Activated T-cell treated with anti-CD3 and anti-CD28 coated beads, Interleukin-2, amount 50 U/mL, for 72 hours (primary cell): ENCODE data around the gene IL2RA. TPM values are rescaled to one million over a fixed set of nuclear protein-coding genes. Genes with fewer than 3 reads are reported as not detected.
"Not testable (repeated sequence)": the region's sequence is repeated elsewhere in the genome, so short reads cannot be mapped to it uniquely, and the experiment has no call there.

Source experiments
- ATAC-seq, 2 donors: fragments of 150-1000 bp; cut with Tn5 transposase; replicated peaks in 1 of 2; 2 replicates each; pipeline ENCODE4 v1.10.0; 2021; ENCODE audit warnings: moderate library complexity in 2 of 2, mild to moderate bottlenecking in 1 of 2
- DNase-seq, 2 donors: peaks; one replicate each; pipeline ENCODE4 v3.0.0; 2021 to 2022; ENCODE audit warnings: mixed read lengths in 1 of 2
- H3K27ac Mint-ChIP-seq: one replicate; pipeline ENCODE4 v1.8.0; 2022; ENCODE audit warnings: mild to moderate bottlenecking, moderate library complexity, mixed read lengths
- H3K27me3 Mint-ChIP-seq: one replicate; pipeline ENCODE4 v1.8.0; 2022; ENCODE audit warnings: low read depth, mixed read lengths
- H3K36me3 Mint-ChIP-seq, 2 donors: one replicate each; pipeline ENCODE4 v1.8.0; 2022; ENCODE audit warnings: mixed read lengths in 2 of 2, mild to moderate bottlenecking in 1 of 2; ENCODE audit not compliant: insufficient read depth in 2 of 2
- H3K4me1 Mint-ChIP-seq: one replicate; pipeline ENCODE4 v1.8.0; 2022; ENCODE audit warnings: low read depth, mixed read lengths
- H3K4me3 Mint-ChIP-seq, 2 donors: one replicate each; pipeline ENCODE4 v1.8.0; 2022; ENCODE audit warnings: mild to moderate bottlenecking in 2 of 2, mixed read lengths in 2 of 2, moderate library complexity in 2 of 2
- H3K9me3 Mint-ChIP-seq, 2 donors: one replicate each; pipeline ENCODE4 v1.8.0; 2022; ENCODE audit warnings: mixed read lengths in 2 of 2
- total RNA-seq, 2 donors: library from RNA; stranded (reverse); gene quantifications; one replicate each; pipeline ENCODE4 v1.2.3, GENCODE V29; 2022

Gene IL2RA
- total RNA-seq, 2 donors from 2014 or later: 848 to 1,110 TPM

GRCh38 chr10:6074489-6075301, 12.5 kb upstream of the IL2RA start:
- Mint-ChIP-seq H3K36me3 (peaks cover 4 to 6% of the 10 kb centered on the region in 2 donors), H3K4me3 (peak overlapping the region; percentile 82 to 86), H3K27me3 (no peaks in the 10 kb centered on the region), H3K4me1 (peaks cover 69% of the 10 kb centered on the region), H3K9me3 (no peaks in the 10 kb centered on the region), H3K27ac (peak overlapping the region; percentile 96)
- DNase-seq: peak; percentile 53 to 56
- ATAC-seq: peak; percentile 50 to 61

DNA sequence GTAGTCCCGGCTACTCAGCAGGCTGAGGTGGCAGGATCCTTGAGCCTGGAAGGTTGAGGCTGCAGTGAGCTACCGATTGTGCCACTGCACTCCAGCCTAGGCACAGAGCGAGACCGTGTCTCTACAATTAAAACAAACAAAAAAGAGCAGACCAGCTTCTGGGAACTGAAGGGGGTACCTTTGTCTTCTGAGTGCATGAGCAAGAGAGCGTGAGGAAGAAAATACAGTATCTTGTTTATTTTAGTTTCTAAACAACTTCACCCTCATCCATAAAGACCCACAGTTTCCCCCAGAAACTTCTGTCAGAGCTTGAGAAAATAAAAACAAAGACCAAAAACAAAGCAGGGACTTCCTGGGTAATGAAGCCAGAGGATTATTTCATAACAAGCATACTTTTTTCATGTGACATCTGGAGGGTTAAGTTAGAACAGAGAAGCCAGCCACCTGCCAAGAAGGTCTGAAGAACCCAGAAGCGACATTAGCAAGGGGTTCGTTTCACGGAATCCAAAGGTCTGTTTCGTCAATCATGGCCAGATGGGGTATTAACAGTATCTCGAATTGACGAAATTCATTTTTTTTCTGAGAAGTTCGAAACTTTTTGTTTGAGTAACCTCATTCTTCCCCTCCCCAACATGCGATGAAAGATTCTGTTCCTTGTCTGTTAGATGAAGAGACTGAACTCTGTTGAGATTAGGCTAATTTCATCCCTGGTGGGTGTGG, 10.2 kb upstream of the IL2RA start:
- no peaks in the 10 kb centered on the region for H3K27me3 Mint-ChIP-seq
- H3K9me3 Mint-ChIP-seq: no peaks in the 10 kb centered on the region
- peak; percentile 51 to 52 for ATAC-seq
- DNase-seq: peak; percentile 60
- H3K27ac Mint-ChIP-seq: peak overlapping the region; percentile 96
- H3K4me3 Mint-ChIP-seq: peak overlapping the region; percentile 86 to 87
- H3K4me1 Mint-ChIP-seq: peaks cover 92% of the 10 kb centered on the region
- H3K36me3 Mint-ChIP-seq: peaks cover 4 to 6% of the 10 kb centered on the region in 2 donors

DNA sequence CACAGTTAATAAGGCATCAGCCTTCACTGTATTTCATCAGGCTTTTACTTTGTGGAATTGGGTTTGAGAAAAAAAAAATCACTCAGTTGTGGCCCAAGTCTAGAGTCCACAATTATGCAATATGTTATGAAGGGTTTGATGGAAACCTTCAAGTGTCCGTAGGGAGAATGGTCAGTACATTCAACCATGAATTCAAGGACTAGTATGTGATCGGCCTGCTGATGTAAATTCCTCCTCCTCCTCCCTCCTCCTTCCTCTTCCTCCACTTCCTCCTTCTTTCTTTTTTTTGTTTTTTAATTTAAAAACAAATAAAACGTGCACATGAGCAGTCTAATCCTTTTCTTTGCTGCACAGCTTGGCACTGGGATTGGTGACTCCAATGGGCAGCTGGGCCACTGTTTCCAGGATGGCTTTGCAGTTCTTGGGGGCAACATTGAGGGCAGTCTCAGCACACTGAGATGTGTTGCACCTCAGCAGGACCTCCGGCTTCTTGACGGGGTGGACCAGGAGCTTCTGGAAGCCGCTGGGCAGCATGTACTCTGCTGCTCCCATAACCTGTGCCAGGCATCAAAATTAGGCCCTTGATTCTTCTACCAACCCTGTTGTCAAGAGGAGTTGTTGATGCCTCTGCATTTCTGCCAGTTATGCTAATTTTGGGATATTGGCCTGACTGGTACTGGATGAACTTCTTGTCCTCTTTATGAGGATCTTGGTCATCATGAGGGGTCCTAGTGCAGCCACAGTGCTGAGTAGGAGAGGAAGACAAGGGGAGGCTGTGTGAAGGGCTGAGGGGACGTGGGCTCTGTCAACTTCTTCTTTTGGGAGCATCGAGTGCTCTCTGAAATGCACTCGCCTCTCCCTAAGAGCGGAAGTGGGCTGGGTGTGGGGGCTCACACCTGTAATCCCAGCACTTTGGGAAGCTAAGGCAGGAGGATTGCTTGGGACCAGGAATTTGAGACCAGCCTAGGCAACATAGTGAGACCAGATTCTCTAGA, 9.3 kb upstream of the IL2RA start:
- H3K27me3 Mint-ChIP-seq: no peaks in the 10 kb centered on the region
- peaks cover 96% of the 10 kb centered on the region for H3K4me1 Mint-ChIP-seq
- H3K9me3 Mint-ChIP-seq: no peaks in the 10 kb centered on the region
- ATAC-seq: no peak
- peak overlapping the region; percentile 96 for H3K27ac Mint-ChIP-seq
- H3K36me3 Mint-ChIP-seq: peaks cover 4 to 6% of the 10 kb centered on the region in 2 donors
- peak overlapping the region; percentile 87 to 90 for H3K4me3 Mint-ChIP-seq
- no peak for DNase-seq

GRCh38 chr10:6070660-6071059, 8.5 kb upstream of the IL2RA start:
- peak overlapping the region; percentile 96 for H3K27ac Mint-ChIP-seq
- no peaks in the 10 kb centered on the region for H3K27me3 Mint-ChIP-seq
- peak; percentile 61 to 66 for ATAC-seq
- peaks cover 4 to 6% of the 10 kb centered on the region in 2 donors for H3K36me3 Mint-ChIP-seq
- peak overlapping the region; percentile 87 to 90 for H3K4me3 Mint-ChIP-seq
- H3K4me1 Mint-ChIP-seq: peaks cover 98% of the 10 kb centered on the region
- no peaks in the 10 kb centered on the region for H3K9me3 Mint-ChIP-seq
- DNase-seq: peak; percentile 83 to 89

GRCh38 chr10:6069081-6069931, 7.1 kb upstream of the IL2RA start:
- peaks cover 0 to 3% of the 10 kb centered on the region in 2 donors for H3K9me3 Mint-ChIP-seq
- H3K27ac Mint-ChIP-seq: peak overlapping the region; percentile 96
- H3K4me1 Mint-ChIP-seq: peaks cover 98% of the 10 kb centered on the region
- H3K36me3 Mint-ChIP-seq: peaks cover 6 to 7% of the 10 kb centered on the region in 2 donors
- H3K4me3 Mint-ChIP-seq: peak overlapping the region; percentile 87 to 90
- H3K27me3 Mint-ChIP-seq: no peaks in the 10 kb centered on the region
- ATAC-seq (peak; percentile 44 to 48), DNase-seq (peak; percentile 50 to 69)

GRCh38 chr10:6068422-6068821, 6.3 kb upstream of the IL2RA start:
- peak overlapping the region; percentile 96 for H3K27ac Mint-ChIP-seq
- H3K27me3 Mint-ChIP-seq: no peaks in the 10 kb centered on the region
- peaks cover 89% of the 10 kb centered on the region for H3K4me1 Mint-ChIP-seq
- peak overlapping the region; percentile 87 to 90 for H3K4me3 Mint-ChIP-seq
- peak; percentile 28 to 38 for ATAC-seq
- H3K36me3 Mint-ChIP-seq: peaks cover 4 to 5% of the 10 kb centered on the region in 2 donors
- peak; percentile 56 to 64 for DNase-seq
- peaks cover 0 to 3% of the 10 kb centered on the region in 2 donors for H3K9me3 Mint-ChIP-seq

GRCh38 chr10:6068006-6068405, 5.8 kb upstream of the IL2RA start:
- peaks cover 86% of the 10 kb centered on the region for H3K4me1 Mint-ChIP-seq
- H3K4me3 Mint-ChIP-seq: peak overlapping the region; percentile 87 to 90
- DNase-seq: no peak
- ATAC-seq: no peak
- H3K27ac Mint-ChIP-seq: peak overlapping the region; percentile 74
- no peaks in the 10 kb centered on the region for H3K27me3 Mint-ChIP-seq
- peaks cover 4 to 5% of the 10 kb centered on the region in 2 donors for H3K36me3 Mint-ChIP-seq
- peaks cover 0 to 3% of the 10 kb centered on the region in 2 donors for H3K9me3 Mint-ChIP-seq

DNA sequence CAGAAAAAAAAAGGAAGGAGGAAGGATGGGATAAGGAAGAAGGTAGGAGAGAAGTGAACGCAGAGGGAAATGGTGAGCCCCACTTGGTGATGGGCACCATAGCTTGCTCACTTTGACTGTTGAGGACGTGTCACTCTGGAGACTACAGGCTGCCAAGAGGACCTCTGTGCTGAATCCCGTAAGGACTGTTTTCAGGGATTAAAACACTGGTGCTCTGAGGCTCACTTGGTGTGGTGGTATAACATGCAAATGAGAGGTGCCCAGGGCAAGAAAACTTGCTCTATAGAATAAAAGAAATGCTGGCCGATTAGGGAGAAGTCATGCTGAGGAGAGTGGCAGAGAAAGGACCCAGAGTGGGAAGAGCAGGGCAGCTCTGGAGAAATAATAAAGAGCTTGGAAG, 5.3 kb upstream of the IL2RA start:
- peaks cover 4 to 5% of the 10 kb centered on the region in 2 donors for H3K36me3 Mint-ChIP-seq
- peak overlapping the region; percentile 36 for H3K27ac Mint-ChIP-seq
- peaks cover 86% of the 10 kb centered on the region for H3K4me1 Mint-ChIP-seq
- ATAC-seq (no peak), DNase-seq (no peak)
- peaks cover 0 to 3% of the 10 kb centered on the region in 2 donors for H3K9me3 Mint-ChIP-seq
- H3K27me3 Mint-ChIP-seq: no peaks in the 10 kb centered on the region
- H3K4me3 Mint-ChIP-seq: peak overlapping the region; percentile 87 to 90

- H3K4me1 Mint-ChIP-seq: peaks cover 75% of the 10 kb centered on the region
- peak overlapping the region; percentile 90 for H3K27ac Mint-ChIP-seq
- H3K27me3 Mint-ChIP-seq: no peaks in the 10 kb centered on the region
- ATAC-seq (peak in 1 of 2 donors; percentile 3), DNase-seq (no peak)
- H3K9me3 Mint-ChIP-seq: peaks cover 0 to 3% of the 10 kb centered on the region in 2 donors
- peak overlapping the region; percentile 53 to 79 for H3K4me3 Mint-ChIP-seq
- peaks cover 10 to 16% of the 10 kb centered on the region in 2 donors for H3K36me3 Mint-ChIP-seq
Observed at GRCh38 chr10:6065835-6066234, 3.7 kb upstream of the IL2RA start.

- Mint-ChIP-seq H3K36me3 (peaks cover 10 to 15% of the 10 kb centered on the region in 2 donors), H3K27me3 (no peaks in the 10 kb centered on the region), H3K4me1 (peaks cover 71% of the 10 kb centered on the region), H3K27ac (peak overlapping the region; percentile 90), H3K9me3 (peaks cover 0 to 3% of the 10 kb centered on the region in 2 donors), H3K4me3 (peak overlapping the region; percentile 53 to 79)
- DNase-seq: peak; percentile 29 to 43
- ATAC-seq: peak in 1 of 2 donors; percentile 3
Observed at GRCh38 chr10:6065406-6065805, 3.2 kb upstream of the IL2RA start.

DNA sequence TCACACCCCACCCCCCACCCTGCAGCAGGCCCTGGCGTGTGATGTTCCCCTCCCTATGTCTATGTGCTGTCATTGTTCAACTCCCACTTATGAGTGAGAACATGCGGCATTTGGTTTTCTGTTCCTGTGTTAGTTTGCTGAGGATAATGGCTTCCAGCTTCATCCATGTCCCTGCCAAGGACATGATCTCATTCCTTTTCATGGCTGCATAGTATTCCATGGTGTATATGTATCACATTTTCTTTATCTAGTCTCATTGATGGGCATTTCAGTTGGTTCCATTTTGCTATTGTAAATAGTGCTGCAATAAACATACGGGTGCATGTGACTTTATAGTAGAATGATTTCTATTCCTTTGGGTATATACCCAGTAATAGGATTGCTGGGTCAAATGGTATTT, 2.6 kb upstream of the IL2RA start:
- H3K9me3 Mint-ChIP-seq, H3K27me3 Mint-ChIP-seq, ATAC-seq, DNase-seq: not testable (repeated sequence)
- H3K4me1 Mint-ChIP-seq: peaks cover 64% of the 10 kb centered on the region
- peak overlapping the region in 1 of 2 donors; percentile 79 for H3K4me3 Mint-ChIP-seq
- peaks cover 15 to 21% of the 10 kb centered on the region in 2 donors for H3K36me3 Mint-ChIP-seq
- H3K27ac Mint-ChIP-seq: peak overlapping the region; percentile 90
